Prostate gland (tissue), 2 donors: Measurements from ENCODE around the gene RAMACL.

Experiments
- POLR2A ChIP-seq: fragments of 450-650 bp; IDR thresholded peaks from one replicate; pipeline ENCODE4 v1.6.1; 2016; ENCODE audit warnings: antibody characterized with exemption, mild to moderate bottlenecking
- POLR2AphosphoS5 ChIP-seq: sonication (generic); formaldehyde crosslinking; IDR thresholded peaks from one replicate; pipeline ENCODE4 v1.6.1; 2017; ENCODE audit warnings: antibody characterized with exemption
- TF ChIP-seq, protein P1 (sequence below), 4 experiments: fragments of 200-600 bp in 2 of 4; fragments of 450-650 bp in 2 of 4; sonication (generic) in 2 of 4; IDR thresholded peaks; 1 replicate in 3 of 4; 2 replicates in 1 of 4; pipeline ENCODE4 v1.5.1; 2016 to 2019; ENCODE audit warnings: antibody characterized with exemption in 4 of 4, mild to moderate bottlenecking in 2 of 4, moderate library complexity in 2 of 4

- no peak for TF ChIP-seq POLR2AphosphoS5
- no peak for TF ChIP-seq POLR2A
- TF ChIP-seq, protein P1, sequence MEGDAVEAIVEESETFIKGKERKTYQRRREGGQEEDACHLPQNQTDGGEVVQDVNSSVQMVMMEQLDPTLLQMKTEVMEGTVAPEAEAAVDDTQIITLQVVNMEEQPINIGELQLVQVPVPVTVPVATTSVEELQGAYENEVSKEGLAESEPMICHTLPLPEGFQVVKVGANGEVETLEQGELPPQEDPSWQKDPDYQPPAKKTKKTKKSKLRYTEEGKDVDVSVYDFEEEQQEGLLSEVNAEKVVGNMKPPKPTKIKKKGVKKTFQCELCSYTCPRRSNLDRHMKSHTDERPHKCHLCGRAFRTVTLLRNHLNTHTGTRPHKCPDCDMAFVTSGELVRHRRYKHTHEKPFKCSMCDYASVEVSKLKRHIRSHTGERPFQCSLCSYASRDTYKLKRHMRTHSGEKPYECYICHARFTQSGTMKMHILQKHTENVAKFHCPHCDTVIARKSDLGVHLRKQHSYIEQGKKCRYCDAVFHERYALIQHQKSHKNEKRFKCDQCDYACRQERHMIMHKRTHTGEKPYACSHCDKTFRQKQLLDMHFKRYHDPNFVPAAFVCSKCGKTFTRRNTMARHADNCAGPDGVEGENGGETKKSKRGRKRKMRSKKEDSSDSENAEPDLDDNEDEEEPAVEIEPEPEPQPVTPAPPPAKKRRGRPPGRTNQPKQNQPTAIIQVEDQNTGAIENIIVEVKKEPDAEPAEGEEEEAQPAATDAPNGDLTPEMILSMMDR (IDR thresholded peaks at IDR 0.05) = no peak
Observed at GRCh38 chr6:166579237-166579850, 7.1 kb downstream of the RAMACL start.
